Bone marrow (tissue), 2 donors: ENCODE measurements around the gene MRPS10.
"Not testable (repeated sequence)": the region's sequence is repeated elsewhere in the genome, so short reads cannot be mapped to it uniquely, and the experiment has no call there.

Experiments
- DNase-seq, 2 donors: peaks; one replicate each; lab custom pipeline; 2025; lab: John Stamatoyannopoulos, UW

The MRPS10 gene

GRCh38 chr6:42176981-42177380, 40.7 kb downstream of the MRPS10 start:
- DNase-seq = no peak

- no peak for DNase-seq
Observed at GRCh38 chr6:42175860-42176259, 41.8 kb downstream of the MRPS10 start.

- DNase-seq = no peak
Observed at GRCh38 chr6:42173101-42173500, 44.6 kb downstream of the MRPS10 start, which contains the start of gene GUCA1A. GUCA1A (plus strand) TSS chr6:42173364; CDS start chr6:42173614, 250 bp downstream.

- DNase-seq = no peak
Observed at GRCh38 chr6:42171813-42172581, 45.7 kb downstream of the MRPS10 start.

- DNase-seq = not testable (repeated sequence)
Observed at GRCh38 chr6:42169780-42170179, 47.9 kb downstream of the MRPS10 start.

DNA sequence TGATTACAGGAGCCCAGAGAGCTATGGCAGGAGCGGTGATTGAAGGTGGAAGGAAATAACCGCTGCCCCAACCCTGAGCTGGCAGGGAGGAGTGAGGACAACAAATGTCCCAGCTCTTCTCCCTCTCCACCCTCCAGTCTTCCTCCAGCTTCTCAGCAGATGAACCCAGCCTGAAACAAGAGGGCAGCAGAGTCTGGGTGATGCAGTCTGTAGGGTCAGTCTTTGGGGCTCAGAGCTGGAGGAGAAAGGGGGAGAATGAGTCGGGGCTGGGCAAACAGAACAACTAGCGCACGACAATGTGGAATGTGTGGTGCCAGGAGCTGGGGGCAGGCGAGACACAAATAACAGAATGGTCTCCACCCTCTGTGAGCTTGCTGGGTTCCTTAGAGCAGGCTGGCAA, 49.0 kb downstream of the MRPS10 start:
- DNase-seq = no peak

DNA sequence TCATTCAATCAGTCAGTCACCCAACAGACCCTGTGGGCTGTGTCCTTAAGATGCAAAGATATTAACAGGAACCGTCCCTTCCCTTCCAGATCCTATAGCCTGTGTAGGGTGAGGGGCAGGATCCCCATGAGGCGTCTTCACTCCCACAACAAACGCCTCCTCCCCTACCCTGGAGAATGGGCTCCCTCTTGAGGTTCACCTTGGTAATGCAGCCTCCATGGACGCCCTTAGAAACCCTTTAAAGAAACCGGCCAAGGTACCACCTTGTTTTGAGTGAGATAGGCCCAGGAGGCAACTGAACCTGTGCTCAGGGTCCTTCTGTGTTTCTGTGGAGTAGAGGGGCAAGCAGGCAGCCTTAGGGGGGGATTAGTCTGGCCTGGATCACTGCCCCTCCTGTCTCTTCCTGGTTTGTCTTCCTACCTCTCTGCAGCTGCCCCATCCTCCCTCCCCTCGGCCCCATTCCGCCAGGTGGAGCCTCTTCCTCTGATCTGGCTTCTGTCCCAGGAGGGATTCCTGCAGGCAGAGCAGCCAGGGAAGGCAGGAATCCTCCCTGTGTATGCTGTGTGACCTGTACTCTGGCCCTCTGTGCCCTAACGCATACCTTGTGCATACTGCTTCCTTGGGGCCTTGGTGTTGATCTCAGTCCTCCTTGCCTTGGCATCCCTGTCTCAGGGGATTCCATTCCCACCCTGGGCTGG, 51.1 kb downstream of the MRPS10 start:
- DNase-seq = peak; percentile 10 to 56

- no peak for DNase-seq
Observed at GRCh38 chr6:42165016-42165415, 52.6 kb downstream of the MRPS10 start.

DNA sequence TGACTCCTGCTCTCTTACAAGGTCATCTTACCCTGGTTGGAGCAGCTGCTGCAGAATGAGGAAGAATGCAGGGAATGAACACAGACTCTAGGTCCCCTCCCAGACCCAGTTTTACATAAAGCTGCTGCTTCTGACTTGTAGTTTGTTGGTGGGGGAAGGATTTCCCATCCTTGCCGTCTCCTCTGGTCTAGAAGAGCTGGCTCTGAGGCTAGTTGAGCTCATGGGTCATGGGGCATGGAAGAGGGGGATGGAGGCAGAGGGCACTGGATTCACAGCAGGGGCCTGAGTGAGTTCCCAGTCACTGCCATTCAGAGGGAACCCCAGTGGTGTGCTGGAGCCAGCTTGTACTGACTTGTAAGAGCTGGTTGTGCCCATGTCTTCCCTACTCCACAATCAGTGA, 53.7 kb downstream of the MRPS10 start:
- DNase-seq = no peak

- DNase-seq = no peak
Observed at GRCh38 chr6:42162812-42163211, 54.8 kb downstream of the MRPS10 start.

DNA sequence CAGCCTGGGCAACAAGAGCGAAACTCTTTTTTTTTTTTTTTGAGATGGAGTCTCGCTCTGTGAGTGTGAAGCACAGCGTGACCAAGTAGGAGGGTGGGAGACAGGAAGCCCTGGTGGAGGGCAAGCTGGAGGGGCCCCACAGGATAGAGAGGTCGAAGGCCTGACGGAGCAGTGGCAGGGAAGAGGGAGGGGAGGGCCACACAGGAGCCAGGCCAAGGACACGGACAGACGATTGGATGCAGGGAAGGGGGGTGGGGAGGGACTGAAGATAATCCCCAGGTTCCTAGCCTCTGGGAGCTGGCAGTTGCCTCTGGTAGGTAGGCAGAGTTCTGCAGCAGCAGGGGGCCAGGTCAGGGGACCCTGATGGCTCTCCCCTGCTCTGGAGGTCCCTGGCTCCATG, 55.3 kb downstream of the MRPS10 start:
- no peak for DNase-seq

DNA sequence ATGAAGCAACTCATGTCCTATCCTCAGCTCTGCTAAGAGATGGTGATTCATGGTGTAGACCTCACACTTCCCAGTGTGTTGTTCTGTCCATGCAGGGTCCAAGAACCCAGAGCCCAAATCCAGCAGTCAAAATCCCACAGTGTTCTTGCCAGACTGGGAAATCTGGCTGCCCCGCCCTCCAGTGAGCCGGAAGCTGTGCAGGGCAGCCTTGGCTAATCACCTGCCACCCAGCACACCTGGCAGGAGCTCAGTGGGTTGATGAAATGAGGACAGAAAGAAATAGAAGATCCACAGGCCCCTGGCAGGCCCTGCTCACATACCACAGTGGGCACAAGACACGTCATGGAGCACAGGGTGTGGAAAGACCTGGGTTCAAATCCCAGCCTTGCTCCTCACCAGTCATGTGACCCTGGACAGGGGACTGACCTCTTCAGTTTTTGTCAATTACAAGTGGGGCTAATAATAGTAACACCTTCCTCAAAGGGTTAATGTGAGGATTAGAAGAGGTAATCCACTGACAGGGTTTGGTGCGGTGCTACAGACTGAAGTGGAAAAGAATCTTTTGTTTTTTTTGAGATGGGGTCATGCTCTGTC, 58.1 kb downstream of the MRPS10 start:
- DNase-seq = no peak

GRCh38 chr6:42158631-42159030, 59.0 kb downstream of the MRPS10 start:
- DNase-seq = no peak

- DNase-seq = no peak
Observed at GRCh38 chr6:42158011-42158410, 59.6 kb downstream of the MRPS10 start.
